GM12878 (cell line): ENCODE results near the gene CFLAR. TPM values are rescaled to one million over a fixed set of nuclear protein-coding genes. Genes with fewer than 3 reads are reported as not detected.

Experiments
- ASH2L ChIP-seq: fragments of 300-600, 200-600 bp; sonication (generic); IDR thresholded peaks from 2 replicates; pipeline ENCODE4 v1.6.1; 2017; ENCODE audit warnings: low read depth, mild to moderate bottlenecking, borderline replicate concordance
- ATF7 ChIP-seq: fragments of 450-650 bp; IDR thresholded peaks from 2 replicates; pipeline ENCODE4 v1.6.1; 2016; ENCODE audit warnings: low read depth, mild to moderate bottlenecking
- BRCA1 ChIP-seq: IDR thresholded peaks from 2 replicates; pipeline ENCODE4 v1.6.1; 2011; ENCODE audit warnings: low read depth, low read length, improper control_type of control experiment
- EP300 ChIP-seq, 2 experiments: fragments of 150-350 bp in 1 of 2; IDR thresholded peaks; 2 replicates each; pipeline ENCODE4 v1.6.1; 2011 to 2012; ENCODE audit warnings: low read depth in 2 of 2, low read length in 2 of 2, borderline replicate concordance in 1 of 2, improper control_type of control experiment in 1 of 2, inconsistent platforms in 1 of 2; ENCODE audit not compliant: control insufficient read depth in 1 of 2
- HDAC6 ChIP-seq: fragments of 200-600 bp; sonication (generic); IDR thresholded peaks from one replicate; pipeline ENCODE4 v1.8.0; 2017; ENCODE audit warnings: antibody characterized with exemption; ENCODE audit not compliant: unreplicated experiment
- MEF2B ChIP-seq: fragments of 450-650 bp; IDR thresholded peaks from 2 replicates; pipeline ENCODE4 v1.6.1; 2018; ENCODE audit warnings: mild to moderate bottlenecking, moderate library complexity; ENCODE audit not compliant: partially characterized antibody, poor library complexity, severe bottlenecking
- MTA2 ChIP-seq: fragments of 450-650 bp; IDR thresholded peaks from 2 replicates; pipeline ENCODE4 v1.6.1; 2016; ENCODE audit warnings: low read depth, mild to moderate bottlenecking, moderate library complexity
- NFXL1 ChIP-seq: fragments of 450-650 bp; IDR thresholded peaks from 2 replicates; pipeline ENCODE4 v1.6.1; 2017; ENCODE audit warnings: antibody characterized with exemption, mild to moderate bottlenecking, borderline replicate concordance
- POLR2AphosphoS2 ChIP-seq: IDR thresholded peaks from 2 replicates; pipeline ENCODE4 v1.6.1; 2011; ENCODE audit warnings: low read depth, mild to moderate bottlenecking, low read length, improper control_type of control experiment, moderate library complexity
- RUNX3 ChIP-seq: IDR thresholded peaks from 2 replicates; pipeline ENCODE4 v1.6.1; 2012; ENCODE audit warnings: low read length, inconsistent platforms
- TCF3 ChIP-seq: IDR thresholded peaks from 2 replicates; pipeline ENCODE4 v1.6.1; 2012; ENCODE audit warnings: low read depth, mild to moderate bottlenecking, low read length, borderline replicate concordance; ENCODE audit not compliant: insufficient read depth
- WRNIP1 ChIP-seq: IDR thresholded peaks from 2 replicates; pipeline ENCODE4 v1.6.1; 2011; ENCODE audit warnings: low read depth, low read length, improper control_type of control experiment, borderline replicate concordance
- ZNF24 ChIP-seq: fragments of 450-650 bp; IDR thresholded peaks from 2 replicates; pipeline ENCODE4 v1.6.1; 2017; ENCODE audit warnings: antibody characterized with exemption, mild to moderate bottlenecking
- polyA plus RNA-seq, 11 experiments: library from polyadenylated mRNA; depleted of rRNA in 4 of 11; unstranded in 6 of 11; stranded (reverse) in 5 of 11; fragments of >200 nt; fragmentation: Nextera tagmentation in 4 of 11; fragmentation: Illumina TruSeq in 1 of 11; extraction: Ambion mirVana in 4 of 11; extraction: Trizol in 1 of 11; gene quantifications; 1 replicate in 1 of 11; 2 replicates in 10 of 11; pipeline versions ENCODE4 v1.2.1 to v1.2.3, GENCODE V29; 2011 to 2016; ENCODE audit warnings: inconsistent platforms in 2 of 11, missing spikeins in 2 of 11, low read depth in 1 of 11
- total RNA-seq, 4 experiments: library from RNA; depleted of rRNA in 3 of 4; stranded (reverse); fragments of >200 nt in 3 of 4; fragmentation: Illumina TruSeq in 1 of 4; extraction: Trizol in 1 of 4; gene quantifications; 2 replicates each; pipeline versions ENCODE4 v1.2.1 to v1.2.3, GENCODE V29; 2013 to 2021
- TF ChIP-seq, protein P1 (sequence below): fragments of 450-650 bp; IDR thresholded peaks from 2 replicates; pipeline ENCODE4 v1.6.1; 2018; ENCODE audit warnings: mild to moderate bottlenecking, low read depth, moderate library complexity; ENCODE audit not compliant: partially characterized antibody
- TF ChIP-seq, protein P2 (sequence below): fragments of 450-650 bp; IDR thresholded peaks from 2 replicates; pipeline ENCODE4 v1.6.1; 2016; ENCODE audit warnings: mild to moderate bottlenecking
- TF ChIP-seq, protein P3 (sequence below): fragments of 450-650 bp; formaldehyde crosslinking; IDR thresholded peaks from 2 replicates; pipeline ENCODE4 v1.5.0; 2022; ENCODE audit warnings: mild to moderate bottlenecking, missing genetic modification characterization
- TF ChIP-seq, protein P4 (sequence below): fragments of 450-650 bp; IDR thresholded peaks from 2 replicates; pipeline ENCODE4 v1.6.1; 2014; ENCODE audit warnings: mild to moderate bottlenecking
- TF ChIP-seq, protein P5 (sequence below): fragments of 450-650 bp; IDR thresholded peaks from 2 replicates; pipeline ENCODE4 v1.6.1; 2017; ENCODE audit warnings: low read depth, mild to moderate bottlenecking, moderate library complexity

Gene CFLAR
- total and polyA plus RNA-seq, 10 of the 15 experiments (the other 5 are each of a cell fraction or from before 2014, with no cell fraction given) = 80.6 to 181 (median 101) TPM

DNA sequence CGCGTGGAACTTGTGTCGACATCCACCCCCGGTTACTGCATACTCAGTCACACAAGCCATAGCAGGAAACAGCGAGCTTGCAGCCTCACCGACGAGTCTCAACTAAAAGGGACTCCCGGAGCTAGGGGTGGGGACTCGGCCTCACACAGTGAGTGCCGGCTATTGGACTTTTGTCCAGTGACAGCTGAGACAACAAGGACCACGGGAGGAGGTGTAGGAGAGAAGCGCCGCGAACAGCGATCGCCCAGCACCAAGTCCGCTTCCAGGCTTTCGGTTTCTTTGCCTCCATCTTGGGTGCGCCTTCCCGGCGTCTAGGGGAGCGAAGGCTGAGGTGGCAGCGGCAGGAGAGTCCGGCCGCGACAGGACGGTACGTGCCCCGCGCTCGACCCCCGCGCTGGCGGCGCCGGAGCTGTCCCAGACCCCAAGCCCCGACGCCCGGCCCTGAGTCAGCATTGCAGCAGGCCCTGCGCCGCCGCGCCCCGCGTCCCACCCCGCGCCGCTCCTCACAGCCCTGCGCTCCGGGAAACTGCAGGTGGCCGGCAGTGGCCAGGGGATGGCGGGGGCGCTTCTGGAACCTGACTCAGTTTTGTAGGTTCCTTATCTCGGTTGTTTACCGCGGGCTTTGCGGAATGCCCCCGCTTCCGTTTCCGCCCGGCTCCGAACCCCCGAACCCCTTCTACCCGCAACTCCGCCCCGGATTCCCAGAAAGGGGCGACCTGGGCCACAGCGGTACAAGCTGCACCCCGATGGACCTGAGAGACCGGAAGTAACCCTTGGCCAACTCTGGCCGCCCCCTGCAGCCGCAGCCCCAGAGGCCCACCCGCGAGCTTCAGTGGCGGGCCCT is at the start of gene CFLAR (continued):
- TF ChIP-seq, protein P1, sequence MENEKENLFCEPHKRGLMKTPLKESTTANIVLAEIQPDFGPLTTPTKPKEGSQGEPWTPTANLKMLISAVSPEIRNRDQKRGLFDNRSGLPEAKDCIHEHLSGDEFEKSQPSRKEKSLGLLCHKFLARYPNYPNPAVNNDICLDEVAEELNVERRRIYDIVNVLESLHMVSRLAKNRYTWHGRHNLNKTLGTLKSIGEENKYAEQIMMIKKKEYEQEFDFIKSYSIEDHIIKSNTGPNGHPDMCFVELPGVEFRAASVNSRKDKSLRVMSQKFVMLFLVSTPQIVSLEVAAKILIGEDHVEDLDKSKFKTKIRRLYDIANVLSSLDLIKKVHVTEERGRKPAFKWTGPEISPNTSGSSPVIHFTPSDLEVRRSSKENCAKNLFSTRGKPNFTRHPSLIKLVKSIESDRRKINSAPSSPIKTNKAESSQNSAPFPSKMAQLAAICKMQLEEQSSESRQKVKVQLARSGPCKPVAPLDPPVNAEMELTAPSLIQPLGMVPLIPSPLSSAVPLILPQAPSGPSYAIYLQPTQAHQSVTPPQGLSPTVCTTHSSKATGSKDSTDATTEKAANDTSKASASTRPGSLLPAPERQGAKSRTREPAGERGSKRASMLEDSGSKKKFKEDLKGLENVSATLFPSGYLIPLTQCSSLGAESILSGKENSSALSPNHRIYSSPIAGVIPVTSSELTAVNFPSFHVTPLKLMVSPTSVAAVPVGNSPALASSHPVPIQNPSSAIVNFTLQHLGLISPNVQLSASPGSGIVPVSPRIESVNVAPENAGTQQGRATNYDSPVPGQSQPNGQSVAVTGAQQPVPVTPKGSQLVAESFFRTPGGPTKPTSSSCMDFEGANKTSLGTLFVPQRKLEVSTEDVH = no peak
- TF ChIP-seq MEF2B (peak; percentile 62), WRNIP1 (no peak), ASH2L (no peak), TCF3 (peak; percentile 94), MTA2 (peak; percentile 64), EP300 (IDR thresholded peaks at IDR 0.05; ENCODE audit: borderline replicate concordance in 1 of 2, control insufficient read depth in 1 of 2, low read depth in 2 of 2, low read length in 2 of 2) (peak; percentile 53 to 72; a peak in 3 of 4 replicates), NFXL1 (no peak), RUNX3 (no peak), HDAC6 (no peak), POLR2AphosphoS2 (peak; percentile 87; the same call in 1 of the 2 replicates), ATF7 (no peak), ZNF24 (no peak), BRCA1 (no peak)
- TF ChIP-seq, protein P2, sequence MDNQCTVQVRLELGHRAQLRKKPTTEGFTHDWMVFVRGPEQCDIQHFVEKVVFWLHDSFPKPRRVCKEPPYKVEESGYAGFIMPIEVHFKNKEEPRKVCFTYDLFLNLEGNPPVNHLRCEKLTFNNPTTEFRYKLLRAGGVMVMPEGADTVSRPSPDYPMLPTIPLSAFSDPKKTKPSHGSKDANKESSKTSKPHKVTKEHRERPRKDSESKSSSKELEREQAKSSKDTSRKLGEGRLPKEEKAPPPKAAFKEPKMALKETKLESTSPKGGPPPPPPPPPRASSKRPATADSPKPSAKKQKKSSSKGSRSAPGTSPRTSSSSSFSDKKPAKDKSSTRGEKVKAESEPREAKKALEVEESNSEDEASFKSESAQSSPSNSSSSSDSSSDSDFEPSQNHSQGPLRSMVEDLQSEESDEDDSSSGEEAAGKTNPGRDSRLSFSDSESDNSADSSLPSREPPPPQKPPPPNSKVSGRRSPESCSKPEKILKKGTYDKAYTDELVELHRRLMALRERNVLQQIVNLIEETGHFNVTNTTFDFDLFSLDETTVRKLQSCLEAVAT = no peak; the same call in 1 of the 2 replicates
- TF ChIP-seq, protein P3, sequence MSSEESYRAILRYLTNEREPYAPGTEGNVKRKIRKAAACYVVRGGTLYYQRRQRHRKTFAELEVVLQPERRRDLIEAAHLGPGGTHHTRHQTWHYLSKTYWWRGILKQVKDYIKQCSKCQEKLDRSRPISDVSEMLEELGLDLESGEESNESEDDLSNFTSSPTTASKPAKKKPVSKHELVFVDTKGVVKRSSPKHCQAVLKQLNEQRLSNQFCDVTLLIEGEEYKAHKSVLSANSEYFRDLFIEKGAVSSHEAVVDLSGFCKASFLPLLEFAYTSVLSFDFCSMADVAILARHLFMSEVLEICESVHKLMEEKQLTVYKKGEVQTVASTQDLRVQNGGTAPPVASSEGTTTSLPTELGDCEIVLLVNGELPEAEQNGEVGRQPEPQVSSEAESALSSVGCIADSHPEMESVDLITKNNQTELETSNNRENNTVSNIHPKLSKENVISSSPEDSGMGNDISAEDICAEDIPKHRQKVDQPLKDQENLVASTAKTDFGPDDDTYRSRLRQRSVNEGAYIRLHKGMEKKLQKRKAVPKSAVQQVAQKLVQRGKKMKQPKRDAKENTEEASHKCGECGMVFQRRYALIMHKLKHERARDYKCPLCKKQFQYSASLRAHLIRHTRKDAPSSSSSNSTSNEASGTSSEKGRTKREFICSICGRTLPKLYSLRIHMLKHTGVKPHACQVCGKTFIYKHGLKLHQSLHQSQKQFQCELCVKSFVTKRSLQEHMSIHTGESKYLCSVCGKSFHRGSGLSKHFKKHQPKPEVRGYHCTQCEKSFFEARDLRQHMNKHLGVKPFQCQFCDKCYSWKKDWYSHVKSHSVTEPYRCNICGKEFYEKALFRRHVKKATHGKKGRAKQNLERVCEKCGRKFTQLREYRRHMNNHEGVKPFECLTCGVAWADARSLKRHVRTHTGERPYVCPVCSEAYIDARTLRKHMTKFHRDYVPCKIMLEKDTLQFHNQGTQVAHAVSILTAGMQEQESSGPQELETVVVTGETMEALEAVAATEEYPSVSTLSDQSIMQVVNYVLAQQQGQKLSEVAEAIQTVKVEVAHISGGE (CRISPR knock-in tag) = no peak
- TF ChIP-seq, protein P4, sequence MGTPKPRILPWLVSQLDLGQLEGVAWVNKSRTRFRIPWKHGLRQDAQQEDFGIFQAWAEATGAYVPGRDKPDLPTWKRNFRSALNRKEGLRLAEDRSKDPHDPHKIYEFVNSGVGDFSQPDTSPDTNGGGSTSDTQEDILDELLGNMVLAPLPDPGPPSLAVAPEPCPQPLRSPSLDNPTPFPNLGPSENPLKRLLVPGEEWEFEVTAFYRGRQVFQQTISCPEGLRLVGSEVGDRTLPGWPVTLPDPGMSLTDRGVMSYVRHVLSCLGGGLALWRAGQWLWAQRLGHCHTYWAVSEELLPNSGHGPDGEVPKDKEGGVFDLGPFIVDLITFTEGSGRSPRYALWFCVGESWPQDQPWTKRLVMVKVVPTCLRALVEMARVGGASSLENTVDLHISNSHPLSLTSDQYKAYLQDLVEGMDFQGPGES = no peak
- TF ChIP-seq, protein P5, sequence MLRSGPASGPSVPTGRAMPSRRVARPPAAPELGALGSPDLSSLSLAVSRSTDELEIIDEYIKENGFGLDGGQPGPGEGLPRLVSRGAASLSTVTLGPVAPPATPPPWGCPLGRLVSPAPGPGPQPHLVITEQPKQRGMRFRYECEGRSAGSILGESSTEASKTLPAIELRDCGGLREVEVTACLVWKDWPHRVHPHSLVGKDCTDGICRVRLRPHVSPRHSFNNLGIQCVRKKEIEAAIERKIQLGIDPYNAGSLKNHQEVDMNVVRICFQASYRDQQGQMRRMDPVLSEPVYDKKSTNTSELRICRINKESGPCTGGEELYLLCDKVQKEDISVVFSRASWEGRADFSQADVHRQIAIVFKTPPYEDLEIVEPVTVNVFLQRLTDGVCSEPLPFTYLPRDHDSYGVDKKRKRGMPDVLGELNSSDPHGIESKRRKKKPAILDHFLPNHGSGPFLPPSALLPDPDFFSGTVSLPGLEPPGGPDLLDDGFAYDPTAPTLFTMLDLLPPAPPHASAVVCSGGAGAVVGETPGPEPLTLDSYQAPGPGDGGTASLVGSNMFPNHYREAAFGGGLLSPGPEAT = peak; percentile 72; the same call in 1 of the 2 replicates
